ENCODE measurements around the gene GATAD2B.
A peak's percentile ranks its signal among the peaks of the same experiment; 100 is the strongest.
"Not testable (repeated sequence)": the region's sequence is repeated elsewhere in the genome, so short reads cannot be mapped to it uniquely, and the experiment has no call there.

GATAD2B gene

GRCh38 chr1:153880024-153880423 is 42.7 kb downstream of the GATAD2B start:
- Histone ChIP-seq H3K4me3 (no peak overlapping the region), H3K4me1 (peaks cover 29% of the 10 kb centered on the region), H3K9me3 (no peaks in the 10 kb centered on the region), H3K36me3 (replicated peaks) (no peaks in the 10 kb centered on the region), H3K27me3 (ENCODE audit: low read depth) (no peaks in the 10 kb centered on the region)
- in situ Hi-C loops (cut with MboI; ENCODE audit: low sequenced_read_pairs): no loop called here
- DNase-seq (ENCODE audit: low spot score in 2 of 2): no peak

- in situ Hi-C loops (cut with MboI; ENCODE audit: low sequenced_read_pairs): no loop called here
- no peak for DNase-seq (ENCODE audit: low spot score in 2 of 2)
These were observed 45.7 kb downstream of the GATAD2B start for GRCh38 chr1:153877112-153877511.

GRCh38 chr1:153872934-153873333 is 49.8 kb downstream of the GATAD2B start:
- no peaks in the 10 kb centered on the region for H3K9me3 ChIP-seq
- in situ Hi-C loops (cut with MboI; ENCODE audit: low sequenced_read_pairs): no loop called here

More at GRCh38 chr1:153877112-153877511, 45.7 kb downstream of the GATAD2B start:
- Histone ChIP-seq H3K36me3 (replicated peaks) (no peaks in the 10 kb centered on the region), H3K4me1 (peaks cover 16% of the 10 kb centered on the region), H3K27me3 (ENCODE audit: low read depth) (no peaks in the 10 kb centered on the region), H3K4me3 (no peak overlapping the region), H3K9me3 (no peaks in the 10 kb centered on the region)

GRCh38 chr1:153872331-153872730 is 50.4 kb downstream of the GATAD2B start:
- no peak for DNase-seq (ENCODE audit: low spot score in 2 of 2)
- in situ Hi-C loops (cut with MboI; ENCODE audit: low sequenced_read_pairs): no loop called here
- Histone ChIP-seq H3K36me3 (replicated peaks) (peaks cover 3% of the 10 kb centered on the region; the same call in 1 of the 2 replicates), H3K4me1 (no peaks in the 10 kb centered on the region; the same call in 1 of the 2 replicates), H3K9me3 (no peaks in the 10 kb centered on the region), H3K4me3 (no peak overlapping the region), H3K27me3 (ENCODE audit: low read depth) (no peaks in the 10 kb centered on the region)

More at GRCh38 chr1:153872934-153873333, 49.8 kb downstream of the GATAD2B start:
- H3K36me3 ChIP-seq (replicated peaks): peaks cover 3% of the 10 kb centered on the region; the same call in 1 of the 2 replicates
- no peaks in the 10 kb centered on the region for H3K27me3 ChIP-seq (ENCODE audit: low read depth)
- H3K4me1 ChIP-seq: no peaks in the 10 kb centered on the region; the same call in 1 of the 2 replicates
- DNase-seq (ENCODE audit: low spot score in 2 of 2): no peak
- no peak overlapping the region for H3K4me3 ChIP-seq

- in situ Hi-C loops (cut with MboI; ENCODE audit: low sequenced_read_pairs): no loop called here
- peaks cover 6% of the 10 kb centered on the region; the same call in 1 of the 2 replicates for H3K36me3 ChIP-seq (replicated peaks)
- no peak for DNase-seq (ENCODE audit: low spot score in 2 of 2)
- no peak overlapping the region for H3K4me3 ChIP-seq
- no peaks in the 10 kb centered on the region for H3K27me3 ChIP-seq (ENCODE audit: low read depth)
- H3K9me3 ChIP-seq: no peaks in the 10 kb centered on the region
- no peaks in the 10 kb centered on the region; the same call in none of the 2 replicates for H3K4me1 ChIP-seq
These were observed 53.3 kb downstream of the GATAD2B start for GRCh38 chr1:153869486-153869885.

- Histone ChIP-seq H3K4me3 (no peak overlapping the region), H3K4me1 (peaks cover 3% of the 10 kb centered on the region), H3K36me3 (replicated peaks) (peaks cover 6% of the 10 kb centered on the region; the same call in 1 of the 2 replicates), H3K27me3 (ENCODE audit: low read depth) (no peaks in the 10 kb centered on the region), H3K9me3 (no peaks in the 10 kb centered on the region)
- in situ Hi-C loops (cut with MboI; ENCODE audit: low sequenced_read_pairs): no loop called here
- DNase-seq (ENCODE audit: low spot score in 2 of 2): no peak
These were observed 56.5 kb downstream of the GATAD2B start for GRCh38 chr1:153866045-153866850.

GRCh38 chr1:153860285-153860684 is 62.5 kb downstream of the GATAD2B start:
- no peaks in the 10 kb centered on the region for H3K27me3 ChIP-seq (ENCODE audit: low read depth)
- no peaks in the 10 kb centered on the region for H3K9me3 ChIP-seq
- in situ Hi-C loops (cut with MboI; ENCODE audit: low sequenced_read_pairs): no loop called here
- DNase-seq (ENCODE audit: low spot score in 2 of 2): no peak
- H3K4me1 ChIP-seq: peaks cover 15% of the 10 kb centered on the region
- H3K4me3 ChIP-seq: no peak overlapping the region
- peaks cover 7% of the 10 kb centered on the region; the same call in 1 of the 2 replicates for H3K36me3 ChIP-seq (replicated peaks)

GRCh38 chr1:153857505-153857904 is 65.3 kb downstream of the GATAD2B start:
- H3K4me3 ChIP-seq: no peak overlapping the region
- H3K36me3 ChIP-seq (replicated peaks): peaks cover 12% of the 10 kb centered on the region; the same call in 1 of the 2 replicates
- in situ Hi-C loops (cut with MboI; ENCODE audit: low sequenced_read_pairs): no loop called here
- no peaks in the 10 kb centered on the region for H3K9me3 ChIP-seq
- no peak for DNase-seq (ENCODE audit: low spot score in 2 of 2)
- H3K27me3 ChIP-seq (ENCODE audit: low read depth): no peaks in the 10 kb centered on the region
- peaks cover 12% of the 10 kb centered on the region for H3K4me1 ChIP-seq

- no peaks in the 10 kb centered on the region for H3K9me3 ChIP-seq
- peak in 1 of 2 experiments; percentile 56 for DNase-seq (ENCODE audit: low spot score in 2 of 2)
- H3K4me1 ChIP-seq: peaks cover 12% of the 10 kb centered on the region
- peaks cover 12% of the 10 kb centered on the region; the same call in 1 of the 2 replicates for H3K36me3 ChIP-seq (replicated peaks)
- H3K4me3 ChIP-seq: no peak overlapping the region
- H3K27me3 ChIP-seq (ENCODE audit: low read depth): no peaks in the 10 kb centered on the region
- in situ Hi-C loops (cut with MboI; ENCODE audit: low sequenced_read_pairs): no loop called here
These were observed 66.0 kb downstream of the GATAD2B start for GRCh38 chr1:153856763-153857162.

GRCh38 chr1:153852170-153852569 is 70.6 kb downstream of the GATAD2B start:
- no peaks in the 10 kb centered on the region for H3K27me3 ChIP-seq (ENCODE audit: low read depth)

GRCh38 chr1:153849487-153850185 is 73.1 kb downstream of the GATAD2B start:
- DNase-seq (ENCODE audit: low spot score in 2 of 2): no peak
- H3K36me3 ChIP-seq (replicated peaks): 0 out of 2 replicates have a peak, but pooled peaks cover 8% of the 10 kb centered on the region
- H3K4me3 ChIP-seq: no peak overlapping the region
- H3K4me1 ChIP-seq: no peaks in the 10 kb centered on the region
- H3K9me3 ChIP-seq: no peaks in the 10 kb centered on the region
- no peaks in the 10 kb centered on the region for H3K27me3 ChIP-seq (ENCODE audit: low read depth)
- in situ Hi-C loops (cut with MboI; ENCODE audit: low sequenced_read_pairs): no loop called here

More at GRCh38 chr1:153852170-153852569, 70.6 kb downstream of the GATAD2B start:
- no peak for DNase-seq (ENCODE audit: low spot score in 2 of 2)
- no peak overlapping the region for H3K4me3 ChIP-seq
- no peaks in the 10 kb centered on the region for H3K9me3 ChIP-seq
- peaks cover 5% of the 10 kb centered on the region for H3K4me1 ChIP-seq
- in situ Hi-C loops (cut with MboI; ENCODE audit: low sequenced_read_pairs): no loop called here
- H3K36me3 ChIP-seq (replicated peaks): peaks cover 8% of the 10 kb centered on the region; the same call in 1 of the 2 replicates

GRCh38 chr1:153848805-153849204 is 74.0 kb downstream of the GATAD2B start:
- H3K4me1 ChIP-seq: no peaks in the 10 kb centered on the region
- H3K9me3 ChIP-seq: no peaks in the 10 kb centered on the region
- DNase-seq (ENCODE audit: low spot score in 2 of 2): no peak
- H3K36me3 ChIP-seq (replicated peaks): 0 out of 2 replicates have a peak, but pooled peaks cover 8% of the 10 kb centered on the region
- in situ Hi-C loops (cut with MboI; ENCODE audit: low sequenced_read_pairs): no loop called here
- H3K27me3 ChIP-seq (ENCODE audit: low read depth): no peaks in the 10 kb centered on the region
- H3K4me3 ChIP-seq: no peak overlapping the region

GRCh38 chr1:153845158-153845557 is 77.6 kb downstream of the GATAD2B start:
- H3K36me3 ChIP-seq (replicated peaks): no peaks in the 10 kb centered on the region
- no peaks in the 10 kb centered on the region for H3K4me1 ChIP-seq
- in situ Hi-C loops (cut with MboI; ENCODE audit: low sequenced_read_pairs): no loop called here
- no peak overlapping the region for H3K4me3 ChIP-seq
- no peaks in the 10 kb centered on the region for H3K27me3 ChIP-seq (ENCODE audit: low read depth)
- no peak for DNase-seq (ENCODE audit: low spot score in 2 of 2)
- H3K9me3 ChIP-seq: no peaks in the 10 kb centered on the region

- H3K27me3 ChIP-seq (ENCODE audit: low read depth); H3K9me3 ChIP-seq; in situ Hi-C loops (cut with MboI; ENCODE audit: low sequenced_read_pairs); H3K36me3 ChIP-seq (replicated peaks); DNase-seq (ENCODE audit: low spot score in 2 of 2); H3K4me3 ChIP-seq; H3K4me1 ChIP-seq: not testable (repeated sequence)
These were observed 78.4 kb downstream of the GATAD2B start for GRCh38 chr1:153844349-153844748.

Measured in HAP-1 (cell line).